GM12865 (cell line): ENCODE data around the gene PEX11A.

ENCODE experiments used
- DNase-seq: peaks from one replicate; pipeline ENCODE4 v3.0.0; 2010; ENCODE audit warnings: low read depth
- H3K4me3 ChIP-seq: 2 replicates; pipeline ENCODE4 v1.5.1; 2011; ENCODE audit warnings: mild to moderate bottlenecking, low read depth, low read length, control low read depth
- CTCF ChIP-seq: IDR thresholded peaks from 2 replicates; pipeline ENCODE4 v1.5.1; 2011; ENCODE audit warnings: low read length, control low read depth, low read depth, inconsistent platforms; ENCODE audit not compliant: insufficient read depth; ENCODE audit errors: missing control alignments

PEX11A gene

DNA sequence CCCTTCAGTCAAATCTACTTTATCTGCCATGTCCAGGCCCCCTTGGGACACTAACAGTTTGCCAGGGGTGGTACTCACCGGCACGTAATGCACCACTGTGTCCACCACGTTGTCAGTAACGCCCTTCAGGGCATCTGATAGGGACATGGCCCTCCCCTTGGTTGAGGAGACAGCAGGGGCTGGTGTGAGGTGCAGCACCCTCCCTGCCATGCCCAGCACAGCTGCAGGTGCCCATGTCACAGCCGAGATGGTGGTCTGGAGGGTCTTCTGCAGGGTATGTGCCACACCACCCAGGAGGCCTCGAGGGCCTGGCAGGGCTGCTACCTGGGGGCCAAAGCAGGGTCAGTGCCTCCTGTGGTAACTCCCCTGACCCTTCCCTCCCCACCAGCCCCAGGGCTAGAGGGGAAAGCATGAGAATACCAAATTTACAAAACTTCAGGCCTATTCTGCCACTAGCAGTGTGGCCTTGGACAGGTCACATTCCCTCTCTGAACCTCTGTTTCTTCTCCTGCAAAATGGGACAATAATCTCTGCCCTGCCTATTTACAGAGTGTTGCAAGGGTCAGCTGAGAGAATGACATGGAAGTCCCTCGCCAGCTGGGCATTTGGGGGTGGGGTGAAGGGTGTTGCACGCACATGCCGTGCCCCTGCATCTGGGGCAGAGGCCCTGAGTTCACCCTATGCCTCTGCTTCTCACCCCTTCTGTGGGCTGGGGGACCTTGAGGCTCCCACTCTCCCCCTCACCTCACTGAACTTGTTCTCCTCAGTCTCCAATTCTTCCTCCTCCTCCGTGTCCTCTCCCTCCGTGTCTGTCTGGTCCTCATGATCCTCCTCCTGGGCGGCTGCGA lies 23.5 kb downstream of the PEX11A start:
- no peak for DNase-seq
- TF ChIP-seq CTCF, result no peak
- no peak overlapping the region for H3K4me3 ChIP-seq

GRCh38 chr15:89666184-89666857 lies 24.2 kb downstream of the PEX11A start:
- no peak overlapping the region for H3K4me3 ChIP-seq
- DNase-seq, result no peak
- no peak for TF ChIP-seq CTCF

DNA sequence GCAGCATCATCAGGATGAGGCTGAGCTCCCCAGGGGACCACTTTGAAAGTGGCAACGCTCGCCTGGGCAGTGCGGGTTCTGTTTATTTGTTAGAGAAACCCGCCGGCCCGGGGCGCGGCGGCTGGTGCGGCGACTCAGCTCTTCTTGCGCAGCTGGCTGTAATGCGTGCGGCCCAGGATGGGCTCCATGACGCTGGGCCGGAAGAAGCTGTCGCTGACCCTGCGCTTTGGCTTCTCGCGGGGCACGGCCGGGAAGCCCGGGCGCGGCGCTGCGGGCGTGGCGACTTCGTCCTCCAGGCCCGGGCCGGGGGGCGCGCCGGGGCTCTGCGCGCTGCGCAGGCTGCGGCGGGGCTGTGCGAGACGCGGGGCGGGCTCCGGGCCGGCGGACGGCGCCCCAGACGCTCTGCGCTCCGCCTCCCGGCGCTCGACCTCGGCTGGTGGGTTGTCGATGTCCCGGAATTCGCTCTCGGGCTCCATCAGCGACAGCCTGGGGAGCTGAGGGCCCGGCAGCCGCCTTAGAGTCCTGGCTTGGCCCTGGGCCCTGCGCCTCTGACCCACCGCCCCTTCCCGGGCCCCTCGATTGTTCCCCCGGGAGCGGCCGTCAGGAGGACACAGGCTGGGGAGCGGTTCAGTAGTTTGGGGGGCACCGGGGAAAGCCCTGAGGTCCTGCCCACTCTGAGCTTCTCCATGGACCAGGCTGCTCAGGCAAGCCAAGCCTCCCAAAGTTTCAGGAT lies 24.9 kb downstream of the PEX11A start:
- peak; percentile 59 for DNase-seq
- H3K4me3 ChIP-seq, result peak overlapping the region; percentile 43
- no peak for TF ChIP-seq CTCF

GRCh38 chr15:89664441-89665350 lies 25.9 kb downstream of the PEX11A start:
- no peak for TF ChIP-seq CTCF
- peak overlapping the region; percentile 43; the same call in 1 of the 2 replicates for H3K4me3 ChIP-seq
- no peak for DNase-seq

DNA sequence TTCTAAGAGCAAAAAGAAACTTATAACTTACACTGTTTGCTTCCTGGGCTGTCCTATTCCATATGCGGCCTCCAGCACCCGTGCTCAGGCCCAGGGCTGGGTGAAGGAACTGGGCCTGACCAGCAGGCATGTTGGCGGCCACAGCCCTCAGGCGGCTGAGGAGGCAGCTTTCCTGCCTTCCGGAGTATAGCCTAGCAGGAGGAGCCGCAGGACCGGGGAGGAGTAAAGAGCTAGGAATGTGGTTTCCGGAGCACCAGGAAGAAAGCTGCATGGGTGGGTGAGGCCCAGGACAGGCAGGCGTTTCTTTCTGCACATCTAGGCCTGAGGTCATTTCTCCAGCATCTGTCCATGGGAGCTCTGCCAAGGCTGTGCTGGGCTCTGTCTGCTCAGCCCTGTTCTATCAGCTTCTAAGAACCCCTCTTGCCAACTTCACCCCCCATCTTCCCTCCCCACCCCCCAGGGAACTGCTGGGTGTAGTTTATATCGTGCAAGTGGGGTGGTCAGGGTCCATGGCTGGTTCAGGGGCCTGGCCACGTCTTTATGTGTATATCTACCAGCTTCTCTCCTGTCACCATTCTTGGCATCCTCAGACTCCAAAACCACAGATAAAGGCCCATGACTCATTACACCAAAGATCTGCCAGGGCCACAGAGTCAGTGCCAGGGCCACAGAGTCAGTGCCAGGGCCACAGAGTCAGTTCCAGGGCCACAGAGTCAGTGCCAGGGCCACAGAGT lies 27.5 kb downstream of the PEX11A start:
- no peak for TF ChIP-seq CTCF
- H3K4me3 ChIP-seq, result no peak overlapping the region
- no peak for DNase-seq
